ENCODE measurements around the gene RNF207. TPM values are rescaled to one million over a fixed set of nuclear protein-coding genes. Genes with fewer than 3 reads are reported as not detected.
A peak's percentile ranks its signal among the peaks of the same experiment; 100 is the strongest.

RNF207 gene
- total and polyA plus RNA-seq, 10 of the 15 experiments (the other 5 are each of a cell fraction or from before 2014, with no cell fraction given), result 1.7 to 36.4 (median 13.1) TPM

- POLR2A ChIA-PET, result no interaction called here
- RAD21 ChIA-PET (ENCODE audit: unreplicated experiment), result interaction anchor here (0.7 kb wide), 1 partner anchor 30 kb away, joined by 3 read pairs; no protein-coding TSS in a partner anchor
- H3K27me3 ChIP-seq (replicated peaks in 1 of 2; ENCODE audit: control insufficient read depth in 2 of 2, insufficient read depth in 2 of 2, low read length in 1 of 2), result no peaks in the 10 kb centered on the region
- no peak for FAIRE-seq
- ATAC-seq, result no peak
- WGBS (ENCODE audit: insufficient coverage, insufficient replicate concordance, low lambda C conversion rate, missing lambda C conversion rate), result 96% methylated on average over 10 of the region's 10 CpGs
- H3K4me1 ChIP-seq (ENCODE audit: control insufficient read depth, insufficient read depth, low read length), result peaks cover 27% of the 10 kb centered on the region
- SMC1A ChIA-PET (ENCODE audit: uncharacterized antibody, unreplicated experiment), result no interaction called here
- H3K79me2 ChIP-seq (ENCODE audit: control insufficient read depth, insufficient read depth, low read length), result peaks cover 9% of the 10 kb centered on the region
- in situ Hi-C loops (cut with MboI) (no loop called here), intact Hi-C loops (cut with micrococcal nuclease; ENCODE audit: unreplicated experiment) (no loop called here)
- H3K9ac ChIP-seq (ENCODE audit: control insufficient read depth, insufficient read depth, low read length), result no peak overlapping the region
- no peaks in the 10 kb centered on the region; the same call in 1 of the 2 replicates for H4K20me1 ChIP-seq (ENCODE audit: control insufficient read depth, insufficient read depth)
- BruUV-seq (replicated peaks), result no TSS peak
- TF ChIP-seq SP1 (IDR thresholded peaks at IDR 0.05; ENCODE audit: low read depth, low read length), result no peak
- no peak for TF ChIP-seq SMAD1 (IDR thresholded peaks at IDR 0.05; ENCODE audit: low read depth, partially characterized antibody)
- no peak for TF ChIP-seq KDM1A (IDR thresholded peaks at IDR 0.05; ENCODE audit: borderline replicate concordance)
- no peak for TF ChIP-seq EZH2 (IDR thresholded peaks at IDR 0.05; ENCODE audit: borderline replicate concordance, control insufficient read depth, low read depth, low read length)
- TF ChIP-seq HDAC2 (IDR thresholded peaks at IDR 0.05), result no peak
- TF ChIP-seq CHD4 (IDR thresholded peaks at IDR 0.05), result no peak
- no peak for TF ChIP-seq SMC3 (IDR thresholded peaks at IDR 0.05; ENCODE audit: borderline replicate concordance, low read length)
- TF ChIP-seq IKZF2 (IDR thresholded peaks at IDR 0.05), result no peak
- no peak for TF ChIP-seq RUNX3 (IDR thresholded peaks at IDR 0.05; ENCODE audit: low read length)
- DNase-seq (ENCODE audit: low read depth, low spot score), result no peak
- no peak overlapping the region for H3K27ac ChIP-seq (ENCODE audit: control insufficient read depth, insufficient read depth)
- peak overlapping the region; percentile 75; the same call in 1 of the 2 replicates for H3K4me3 ChIP-seq
- CTCF ChIA-PET, result interaction anchor here (1.2 to 4.1 kb wide), 3 partner anchors 13 to 38 kb away, joined by 3 to 17 read pairs (median 5); no protein-coding TSS in a partner anchor
- H2AFZ ChIP-seq (ENCODE audit: control insufficient read depth, low read depth, low read length), result no peak overlapping the region
- peaks cover 5 to 6% of the 10 kb centered on the region in 2 experiments; a peak in 3 of 4 replicates for H3K36me3 ChIP-seq (ENCODE audit: control insufficient read depth in 2 of 2, insufficient read depth in 2 of 2, low read length in 1 of 2)
- no peaks in the 10 kb centered on the region for H3K9me3 ChIP-seq (replicated peaks; ENCODE audit: control insufficient read depth, insufficient read depth, low read length)
- H3K4me2 ChIP-seq (ENCODE audit: control insufficient read depth, insufficient read depth), result peak overlapping the region; percentile 92; the same call in 1 of the 2 replicates
These were observed 2.0 kb downstream of the RNF207 start for GRCh38 chr1:6207921-6208320.

Data from GM12878 (cell line).